Activated gamma-delta T cell treated with anti-CD3 and anti-CD28 coated beads, Interleukin-2, amount 50 U/mL, for 16 hours (primary cell): ENCODE data around the gene SPRED1.

ENCODE experiments used
- DNase-seq: peaks from one replicate; pipeline ENCODE4 v3.0.0-alpha.2; 2020; ENCODE audit warnings: low read depth

Gene SPRED1

DNA sequence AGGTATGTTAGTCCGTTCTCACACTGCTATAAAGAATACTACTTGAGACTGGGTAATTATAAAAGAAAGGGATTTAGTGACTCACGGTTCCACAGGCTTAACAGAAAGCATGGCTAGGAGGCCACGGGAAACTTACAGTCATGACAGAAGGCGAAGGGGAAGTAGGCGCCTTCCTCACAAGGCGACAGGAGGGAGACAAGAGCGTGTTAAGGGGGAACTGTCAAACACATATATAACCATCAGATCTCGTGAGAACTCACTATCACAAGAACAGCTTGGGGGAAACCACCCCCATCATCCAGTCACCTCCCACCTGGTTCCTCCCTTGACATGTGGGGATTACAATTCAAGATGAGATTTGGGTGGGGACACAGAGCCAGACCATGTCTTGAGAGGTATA lies 30.4 kb downstream of the SPRED1 start:
- no peak for DNase-seq

DNA sequence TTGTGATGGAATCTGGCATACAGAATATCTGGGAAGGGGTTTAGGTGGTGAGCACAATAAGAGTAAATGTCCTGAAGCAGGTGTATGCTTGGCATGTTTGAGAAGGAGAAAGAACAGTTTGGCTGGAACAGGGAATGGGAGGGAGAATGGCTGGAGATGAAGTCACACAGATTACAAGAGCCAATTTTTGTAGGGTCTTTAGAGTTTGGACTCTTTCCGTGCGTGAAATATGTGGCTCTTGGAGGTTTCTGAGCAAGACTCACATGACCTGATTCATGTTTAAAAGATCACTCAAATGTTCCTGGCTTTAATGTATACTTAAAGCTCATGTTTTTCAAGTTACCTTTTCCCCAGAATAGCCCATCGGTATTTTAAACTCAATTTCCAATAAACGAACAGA lies 32.8 kb downstream of the SPRED1 start:
- no peak for DNase-seq

DNA sequence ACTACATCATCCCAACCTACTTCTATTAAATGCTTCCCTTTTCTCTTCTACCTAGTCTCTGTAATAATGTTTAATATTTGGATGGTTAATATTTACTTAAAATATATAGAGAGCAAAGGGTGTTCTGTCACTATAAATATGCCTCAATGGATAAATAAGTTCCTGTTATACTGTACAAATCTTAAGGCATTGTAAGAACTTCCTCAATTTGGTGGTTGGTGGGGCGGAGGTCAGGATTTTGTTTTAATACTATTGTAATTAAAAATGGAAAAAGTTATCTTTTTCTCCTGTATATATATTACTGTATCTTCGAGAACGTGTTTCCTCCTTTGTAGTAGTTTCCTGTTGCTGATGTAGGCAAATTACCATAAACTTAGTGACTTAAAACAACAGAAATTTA lies 41.5 kb downstream of the SPRED1 start:
- no peak for DNase-seq

DNA sequence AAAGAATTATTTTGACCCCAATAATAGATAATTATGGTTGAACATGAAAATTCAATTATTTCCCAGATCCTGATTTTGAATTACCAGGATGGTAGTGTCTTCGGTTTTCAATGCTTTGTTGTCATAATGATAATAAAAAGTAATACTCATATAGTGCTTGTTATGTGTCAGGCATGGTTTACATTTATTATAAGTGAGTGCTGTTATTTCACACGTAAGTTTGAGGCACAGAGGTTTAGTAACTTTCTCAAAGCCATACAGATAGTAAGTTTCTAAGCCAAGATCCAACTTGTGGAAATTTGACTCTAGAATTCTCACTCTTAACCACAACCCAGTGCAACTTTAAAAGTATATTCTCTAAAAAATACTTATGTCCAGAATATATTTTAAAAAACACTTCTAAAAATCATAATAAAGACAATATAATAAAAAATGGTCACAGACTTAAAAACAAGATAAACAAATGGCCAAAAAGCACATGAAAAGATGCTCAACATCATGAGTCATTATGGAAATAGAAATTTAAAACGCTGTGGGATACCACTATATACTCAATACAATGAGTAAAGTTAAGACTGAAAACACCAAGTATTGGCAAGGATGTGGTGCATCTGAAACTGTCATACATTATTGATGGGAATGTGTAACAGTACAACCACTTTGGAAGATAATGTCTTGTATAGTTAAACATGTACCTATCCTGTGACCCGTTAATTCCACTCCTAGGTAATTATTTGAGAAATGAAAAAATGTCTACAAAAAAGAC lies 45.2 kb downstream of the SPRED1 start:
- DNase-seq: no peak

DNA sequence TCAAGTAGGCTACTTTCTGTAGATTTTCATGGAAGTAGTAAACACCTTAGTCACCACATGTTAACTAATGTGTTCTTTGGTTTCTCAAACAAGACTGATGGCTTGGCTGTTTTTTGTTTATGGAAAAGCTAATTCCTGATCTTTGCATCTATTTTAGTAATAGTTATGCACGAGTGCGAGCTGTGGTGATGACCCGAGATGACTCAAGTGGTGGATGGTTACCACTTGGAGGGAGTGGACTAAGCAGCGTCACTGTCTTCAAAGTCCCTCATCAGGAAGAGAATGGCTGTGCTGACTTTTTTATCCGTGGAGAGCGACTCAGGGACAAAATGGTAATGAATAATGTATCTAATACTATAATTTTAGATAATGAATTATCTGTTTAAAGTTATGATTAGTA lies 46.6 kb downstream of the SPRED1 start:
- no peak for DNase-seq

DNA sequence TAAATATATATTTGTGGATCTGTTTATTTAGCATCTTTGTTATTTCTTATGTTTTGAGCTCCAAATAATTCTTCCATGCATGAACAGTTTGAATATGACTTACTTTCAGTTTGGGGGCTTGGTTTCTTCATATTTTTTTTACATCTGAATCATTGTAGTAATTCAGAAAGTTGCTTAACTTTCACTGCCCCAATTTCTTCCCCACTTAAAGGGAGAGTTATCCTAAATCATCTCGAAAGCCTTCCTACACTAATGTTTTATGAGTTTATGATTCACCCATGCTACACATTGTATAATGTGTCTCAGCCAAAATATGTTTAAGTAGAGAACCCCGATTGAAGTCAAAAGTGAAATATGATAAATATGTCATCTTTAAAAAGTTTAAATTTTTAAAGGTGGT lies 47.8 kb downstream of the SPRED1 start:
- DNase-seq: no peak

DNA sequence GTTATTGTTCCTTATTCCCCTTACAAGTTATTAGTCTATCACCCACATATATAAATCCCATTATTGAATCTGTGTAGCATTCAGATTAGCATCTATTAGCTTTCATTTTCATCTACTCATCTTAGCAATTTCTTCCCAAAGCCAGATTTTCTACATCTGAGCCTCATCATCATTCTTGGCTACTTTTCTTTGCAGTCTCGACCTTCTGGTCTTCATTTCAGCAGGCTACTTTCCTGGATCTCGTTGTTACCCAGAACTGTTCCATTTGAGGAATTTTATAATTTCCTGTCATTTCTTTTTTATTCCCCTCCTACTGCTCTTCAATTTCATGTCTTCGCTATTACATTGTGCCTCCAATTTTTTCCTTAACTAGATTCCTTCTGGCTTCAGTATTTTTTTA lies 51.8 kb downstream of the SPRED1 start:
- no peak for DNase-seq

DNA sequence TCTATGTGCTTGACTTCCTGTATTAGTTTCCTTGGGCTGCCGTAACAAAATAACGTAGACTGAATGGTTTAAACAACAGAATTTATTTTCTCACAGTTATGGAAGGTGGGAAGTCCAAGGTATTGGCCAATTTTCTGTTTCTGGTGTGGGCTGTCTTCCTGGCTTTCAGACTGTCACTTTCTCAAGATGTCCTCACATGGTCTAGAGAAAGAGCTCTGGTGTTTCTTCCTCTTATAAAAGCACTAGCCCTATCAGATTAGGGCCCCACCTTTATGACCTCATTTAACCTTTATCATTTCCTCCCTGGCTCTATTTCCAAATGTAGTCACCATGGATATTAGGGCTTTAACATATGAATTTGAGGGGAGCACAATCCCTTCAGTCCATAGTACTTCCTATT lies 54.6 kb downstream of the SPRED1 start:
- DNase-seq: no peak

DNA sequence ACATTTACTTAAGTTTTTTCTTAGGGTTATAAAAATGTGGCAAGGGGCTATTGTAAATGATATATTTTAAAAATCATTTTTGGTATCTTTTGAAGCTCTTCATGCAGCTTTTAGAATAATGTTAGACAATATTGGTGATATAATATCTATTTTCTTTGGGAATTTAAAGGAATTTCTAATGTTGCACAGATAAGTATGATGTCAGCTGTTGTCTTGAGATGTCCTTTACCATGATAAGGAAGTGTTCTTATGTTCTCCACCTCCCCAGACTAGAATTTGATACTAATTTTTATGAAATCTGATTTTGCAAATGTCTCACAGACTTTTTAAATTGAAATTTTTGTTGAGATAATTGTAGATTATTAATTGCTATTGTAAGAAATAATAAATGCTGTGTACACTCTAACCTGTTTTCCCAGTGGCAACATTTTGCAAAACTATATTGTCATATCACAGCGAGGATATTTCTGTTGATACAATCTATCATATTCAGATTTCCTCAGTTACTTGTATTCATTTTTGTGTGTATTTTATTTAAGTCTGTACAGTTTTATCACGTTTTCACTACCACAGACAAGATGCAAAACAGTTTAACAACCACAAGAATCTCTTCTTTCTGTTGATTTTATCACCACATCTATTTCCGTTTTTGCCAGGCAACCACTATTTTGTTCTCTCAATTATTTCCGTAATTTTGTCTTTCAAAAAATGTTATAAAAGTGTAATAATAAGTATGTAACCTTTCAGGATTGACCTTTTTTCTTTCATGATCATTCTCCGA lies 55.4 kb downstream of the SPRED1 start:
- no peak for DNase-seq

DNA sequence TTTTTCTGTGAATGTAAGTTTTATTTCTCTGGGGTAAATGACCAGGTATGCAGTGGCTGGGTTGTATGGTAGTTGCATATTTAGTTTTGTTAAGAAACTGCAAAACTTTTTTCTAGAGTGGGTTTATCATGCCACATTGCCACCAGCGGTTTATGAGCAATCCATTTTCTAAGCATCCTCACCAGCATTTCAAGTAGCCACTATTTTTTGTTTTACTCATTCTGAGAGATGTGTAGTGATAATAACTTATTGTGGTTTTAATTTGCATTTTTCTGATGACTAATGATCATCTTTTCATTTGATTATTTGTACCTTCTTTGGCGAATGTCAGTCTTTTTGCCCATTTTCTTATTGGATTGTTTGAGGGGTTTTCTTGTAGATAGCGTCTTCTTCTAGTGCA lies 56.2 kb downstream of the SPRED1 start:
- DNase-seq: no peak

DNA sequence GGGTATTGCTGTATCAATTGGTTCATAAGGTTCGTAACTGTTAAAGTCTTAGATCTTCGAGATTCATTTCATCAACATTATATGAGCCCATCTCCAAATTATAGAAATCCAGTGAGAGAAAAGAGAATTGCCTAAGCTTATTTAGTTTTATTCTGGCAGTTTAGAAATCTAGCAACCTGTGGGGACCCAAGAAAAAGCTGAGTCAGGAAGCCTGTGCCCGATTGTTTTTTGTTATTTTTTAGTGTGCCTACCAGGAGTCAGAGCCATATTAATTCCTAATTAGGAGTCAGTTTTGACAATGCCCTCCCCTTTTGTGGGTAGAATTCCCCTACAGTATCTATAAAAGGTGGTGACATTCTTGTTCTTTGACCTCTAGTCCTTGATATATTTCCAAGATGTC lies 59.6 kb downstream of the SPRED1 start:
- no peak for DNase-seq

DNA sequence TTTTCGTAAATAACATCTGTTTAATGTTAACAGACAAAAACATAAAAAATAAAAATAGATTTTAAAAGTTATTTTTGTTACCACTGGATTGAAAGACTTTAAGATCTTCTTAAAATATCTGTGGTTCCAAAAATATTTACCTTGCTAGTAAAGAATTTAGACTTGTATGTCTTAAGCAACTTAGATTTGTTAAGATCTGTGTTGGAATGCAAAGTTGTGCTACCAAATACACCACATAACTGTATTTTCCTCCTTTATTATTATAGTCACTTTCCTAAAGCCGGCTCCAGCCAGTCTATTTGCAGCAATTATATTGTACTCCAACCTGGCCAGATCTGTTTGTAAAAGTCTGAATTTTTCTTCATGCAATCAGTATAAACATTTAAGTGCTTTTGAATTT lies 63.7 kb downstream of the SPRED1 start:
- no peak for DNase-seq

DNA sequence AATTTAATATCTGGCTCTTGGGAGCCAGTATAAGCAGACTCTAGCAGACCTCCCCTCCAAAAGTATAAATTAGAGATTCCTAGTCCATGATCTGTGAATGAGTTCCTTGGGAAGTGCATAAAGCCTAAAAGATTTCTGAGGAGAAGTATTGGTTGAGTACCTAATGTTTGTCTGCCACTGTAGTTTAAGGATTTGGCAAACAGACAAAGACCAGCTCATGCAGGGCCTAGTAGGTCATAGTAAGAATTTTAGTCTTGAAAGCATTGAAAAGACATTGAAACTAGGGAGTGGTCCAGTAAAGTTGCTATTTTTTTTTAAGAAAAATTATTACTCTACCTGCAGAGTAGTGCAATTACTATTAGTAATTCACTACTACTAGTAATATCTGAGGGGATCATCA lies 67.5 kb downstream of the SPRED1 start:
- no peak for DNase-seq

DNA sequence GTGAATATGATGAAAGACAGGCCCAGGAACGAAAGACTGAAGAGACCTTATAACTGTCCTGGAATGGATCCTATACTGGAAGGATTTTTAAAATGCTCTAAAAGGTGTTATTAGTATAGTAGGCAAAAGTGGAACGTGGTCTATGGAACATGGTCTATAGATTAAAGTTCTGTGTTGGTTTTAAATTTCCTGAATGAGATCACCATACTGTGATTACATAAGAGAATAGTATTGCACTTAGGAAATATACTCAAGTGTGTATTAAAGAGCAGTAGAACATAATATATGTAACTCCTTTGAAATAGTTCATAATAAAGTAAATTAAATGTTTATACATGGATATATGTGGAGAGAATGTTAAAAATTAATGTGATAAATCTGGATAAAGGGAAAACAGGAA lies 68.2 kb downstream of the SPRED1 start:
- DNase-seq: no peak

DNA sequence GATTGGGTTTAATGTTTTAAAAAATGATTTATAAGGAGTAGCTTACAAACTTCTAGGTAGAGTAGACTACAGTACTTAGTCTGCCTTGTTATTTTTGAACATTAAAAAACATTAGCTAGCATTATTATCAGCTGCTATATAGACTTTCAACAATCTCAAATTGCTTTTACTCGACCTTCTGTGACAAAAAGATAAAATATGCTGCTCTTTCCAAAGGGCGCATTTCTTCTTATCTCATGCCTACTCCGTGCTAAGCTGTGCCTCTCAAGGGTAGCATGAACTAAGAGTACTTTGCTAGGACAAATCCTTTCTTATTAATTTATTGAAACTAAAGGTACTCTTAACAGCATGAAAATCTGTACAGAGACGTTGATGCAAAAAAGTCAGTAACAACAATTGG lies 71.3 kb downstream of the SPRED1 start:
- no peak for DNase-seq

DNA sequence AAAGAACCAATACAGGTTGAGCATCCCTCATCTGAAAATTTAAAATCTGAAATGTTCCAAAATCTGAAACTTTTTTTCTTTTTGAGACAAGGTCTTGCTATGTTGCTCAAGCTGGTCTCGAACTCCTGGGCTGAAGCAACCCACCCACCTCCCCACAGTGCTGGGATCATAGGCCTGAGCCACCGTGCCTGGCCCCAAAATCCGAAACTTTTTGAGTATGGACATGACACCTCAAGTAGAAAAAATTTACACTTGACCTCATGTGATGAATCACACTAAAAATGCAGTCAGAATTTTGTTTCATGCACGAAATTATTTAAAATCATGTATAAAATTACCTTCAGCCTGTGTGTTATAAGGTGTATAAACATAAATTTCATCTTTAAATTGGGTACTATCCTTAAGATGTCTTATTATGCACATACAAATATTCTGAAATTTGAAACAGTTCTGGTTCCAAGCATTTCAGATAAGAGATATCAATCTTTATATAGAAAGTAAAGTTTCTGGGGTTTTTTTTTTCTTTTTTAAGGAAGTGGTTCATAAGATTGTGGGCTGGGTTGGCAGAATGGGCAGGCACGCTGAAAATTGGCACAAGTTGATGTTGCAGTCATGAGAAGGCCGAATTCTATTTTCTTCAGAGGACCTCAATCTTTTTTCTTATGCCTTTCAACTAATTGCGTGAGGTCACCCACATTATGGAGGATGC lies 72.5 kb downstream of the SPRED1 start:
- no peak for DNase-seq

DNA sequence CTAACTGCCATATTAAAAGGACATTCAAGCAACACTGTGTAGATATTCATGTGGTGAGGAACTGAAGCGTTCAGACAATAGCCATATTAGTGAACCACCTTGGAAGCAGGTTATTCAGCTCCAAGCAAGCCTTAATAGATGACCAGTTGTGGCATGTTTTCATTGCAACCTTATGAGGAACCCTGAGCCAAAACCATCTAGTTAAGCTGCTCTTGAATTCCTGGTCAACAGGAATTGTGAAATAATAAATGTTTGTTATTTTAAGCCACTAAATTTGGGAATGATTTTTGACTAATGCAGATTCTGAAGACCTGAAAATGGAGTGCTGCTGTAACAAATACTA lies 73.0 kb downstream of the SPRED1 start:
- no peak for DNase-seq

DNA sequence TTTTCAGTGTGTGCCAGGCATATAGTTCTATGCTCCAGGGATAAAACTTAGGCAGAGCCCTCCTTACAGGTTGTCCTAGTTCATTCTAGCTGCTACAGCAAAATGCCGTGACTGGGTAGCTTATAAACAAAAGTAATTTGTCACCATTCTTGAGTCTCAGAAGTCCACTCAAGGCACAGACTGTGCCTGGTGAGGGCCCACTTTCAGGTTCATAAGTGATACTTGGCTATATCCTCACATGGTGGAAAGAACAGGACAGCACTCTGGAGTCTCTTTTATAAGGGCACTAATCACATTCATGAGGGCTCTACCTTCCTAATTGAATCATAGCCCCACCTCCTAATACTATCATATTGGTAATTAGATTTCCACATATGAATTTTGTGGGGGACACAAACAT lies 80.1 kb downstream of the SPRED1 start:
- no peak for DNase-seq

DNA sequence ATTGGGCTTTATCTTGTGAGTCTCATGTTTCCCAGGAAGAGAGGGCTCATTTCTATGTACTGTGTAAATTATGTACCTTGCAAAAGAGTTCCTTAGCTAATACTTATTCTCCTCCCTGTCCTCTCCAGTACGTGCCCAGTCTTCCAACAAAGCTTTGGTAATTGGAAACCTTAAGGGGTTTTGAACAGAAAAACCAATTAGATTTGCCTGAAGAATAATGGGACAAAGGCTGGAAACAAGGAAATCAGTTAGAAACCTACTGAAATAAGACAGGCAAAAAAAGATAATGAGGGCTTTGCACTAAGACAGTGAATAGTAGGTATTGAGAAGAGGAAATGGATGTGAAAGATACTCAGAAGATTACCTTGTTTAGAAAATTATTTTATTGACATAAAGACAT lies 82.5 kb downstream of the SPRED1 start:
- DNase-seq: no peak

DNA sequence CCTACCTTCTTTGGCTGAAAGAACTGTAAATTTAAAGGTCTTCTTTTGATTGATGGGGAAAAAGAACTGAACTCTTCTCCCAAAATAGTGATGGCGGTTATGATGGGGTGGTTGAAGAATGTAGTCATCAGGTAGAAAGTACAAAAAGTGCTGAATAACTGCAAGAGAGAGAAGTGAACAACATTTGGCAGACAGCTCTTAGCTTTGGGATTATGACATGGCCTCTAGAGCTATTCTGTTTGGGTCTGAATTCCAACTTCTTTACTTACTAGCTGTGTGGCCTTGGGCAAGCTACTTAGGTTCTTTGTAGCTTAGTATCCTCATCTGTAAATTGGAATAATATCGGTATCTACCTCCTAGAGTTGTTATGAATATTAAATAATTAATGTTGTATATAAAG lies 91.7 kb downstream of the SPRED1 start:
- no peak for DNase-seq

DNA sequence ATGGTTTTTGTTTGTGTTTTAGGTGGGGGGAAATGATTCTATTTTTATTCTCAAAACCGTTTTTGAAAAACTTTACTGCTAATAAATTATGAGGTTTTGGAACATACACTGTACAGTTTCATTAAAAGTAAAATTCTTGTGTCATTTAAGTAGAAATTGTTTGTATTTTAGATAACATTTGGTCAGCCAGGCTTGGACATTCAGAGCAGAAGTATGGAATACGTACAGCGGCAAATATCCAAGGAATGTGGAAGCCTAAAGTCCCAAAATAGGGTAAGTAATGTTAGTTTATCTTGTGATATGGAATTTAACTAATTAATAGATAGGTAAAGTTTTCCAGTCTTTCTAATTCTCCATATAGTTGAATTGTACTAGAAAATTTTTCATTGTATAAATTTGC lies 96.6 kb downstream of the SPRED1 start:
- DNase-seq: no peak

DNA sequence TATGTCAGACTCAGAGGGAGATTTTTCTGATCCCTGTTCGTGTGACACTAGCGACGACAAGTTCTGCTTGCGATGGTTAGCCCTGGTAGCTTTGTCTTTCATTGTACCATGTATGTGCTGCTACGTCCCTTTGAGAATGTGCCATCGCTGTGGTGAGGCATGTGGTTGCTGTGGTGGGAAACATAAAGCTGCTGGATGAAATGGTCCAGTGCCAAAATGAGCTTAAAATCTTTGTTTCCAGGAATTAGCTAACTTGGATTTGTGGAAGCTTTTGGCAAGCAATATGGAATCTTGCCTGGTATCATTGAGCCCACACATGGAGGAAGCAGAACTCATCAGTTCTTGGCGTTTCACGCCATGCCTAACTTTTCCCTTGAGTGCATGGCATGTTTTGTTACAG lies 98.8 kb downstream of the SPRED1 start:
- DNase-seq: no peak

DNA sequence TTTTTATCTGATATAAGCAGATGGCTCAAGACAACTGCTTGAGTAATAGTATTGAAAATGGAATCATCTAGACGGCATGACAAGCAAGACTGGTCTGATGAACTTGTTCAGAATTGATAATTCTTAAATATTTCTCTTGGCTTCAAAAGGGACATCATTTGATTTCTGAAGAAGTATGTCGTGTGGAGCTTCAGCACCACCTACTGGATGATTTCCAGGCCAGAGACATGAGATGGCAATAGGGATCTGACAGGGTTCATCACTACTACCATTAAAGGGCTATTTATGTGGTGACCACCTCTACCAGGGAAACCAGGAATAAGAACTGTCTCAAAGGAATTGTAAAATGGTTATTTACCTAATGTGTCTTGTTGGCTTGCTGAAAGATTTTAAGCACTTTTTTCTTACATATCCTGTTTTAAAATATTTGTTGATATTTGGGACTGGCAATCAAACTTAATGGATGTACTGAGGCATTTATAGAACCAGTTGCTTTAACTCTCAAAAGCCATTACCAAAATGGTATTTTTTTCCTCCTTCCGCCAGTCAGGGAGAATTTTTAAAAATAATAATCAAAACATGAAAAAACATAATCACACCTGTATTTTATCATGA lies 101.8 kb downstream of the SPRED1 start:
- peak; percentile 28 for DNase-seq
